ENCODE measurements around the gene GABRB2.
"Not testable (repeated sequence)": the region's sequence is repeated elsewhere in the genome, so short reads cannot be mapped to it uniquely, and the experiment has no call there.

The GABRB2 gene

GRCh38 chr5:161299053-161299452 is 247.5 kb downstream of the GABRB2 start:
- Histone ChIP-seq H3K27me3 (ENCODE audit: low read depth, low read length) (no peaks in the 10 kb centered on the region), H3K9me3 (ENCODE audit: control insufficient read depth in 1 of 2, low read length in 2 of 2) (no peaks in the 10 kb centered on the region), H3K4me1 (ENCODE audit: control insufficient read depth in 1 of 2, insufficient read depth in 2 of 2, low read length in 2 of 2) (no peaks in the 10 kb centered on the region), H3K4me3 (ENCODE audit: low read depth in 1 of 2, low read length in 2 of 2) (no peak overlapping the region), H3K27ac (ENCODE audit: low read length) (no peak overlapping the region), H3K36me3 (ENCODE audit: control insufficient read depth in 1 of 2, insufficient read depth in 2 of 2, low read length in 2 of 2) (no peaks in the 10 kb centered on the region)

GRCh38 chr5:161297388-161297787 is 249.1 kb downstream of the GABRB2 start:
- not testable (repeated sequence) for H3K9me3 ChIP-seq (ENCODE audit: control insufficient read depth in 1 of 2, low read length in 2 of 2); H3K4me1 ChIP-seq (ENCODE audit: control insufficient read depth in 1 of 2, insufficient read depth in 2 of 2, low read length in 2 of 2); H3K27me3 ChIP-seq (ENCODE audit: low read depth, low read length); H3K27ac ChIP-seq (ENCODE audit: low read length); H3K4me3 ChIP-seq (ENCODE audit: low read depth in 1 of 2, low read length in 2 of 2); H3K36me3 ChIP-seq (ENCODE audit: control insufficient read depth in 1 of 2, insufficient read depth in 2 of 2, low read length in 2 of 2)

- H3K27me3 ChIP-seq (ENCODE audit: low read depth, low read length): no peaks in the 10 kb centered on the region
- H3K9me3 ChIP-seq (ENCODE audit: control insufficient read depth in 1 of 2, low read length in 2 of 2): no peaks in the 10 kb centered on the region
- no peaks in the 10 kb centered on the region for H3K36me3 ChIP-seq (ENCODE audit: control insufficient read depth in 1 of 2, insufficient read depth in 2 of 2, low read length in 2 of 2)
- H3K4me1 ChIP-seq (ENCODE audit: control insufficient read depth in 1 of 2, insufficient read depth in 2 of 2, low read length in 2 of 2): no peaks in the 10 kb centered on the region
- H3K4me3 ChIP-seq (ENCODE audit: low read depth in 1 of 2, low read length in 2 of 2): no peak overlapping the region
- H3K27ac ChIP-seq (ENCODE audit: low read length): no peak overlapping the region
Measured at GRCh38 chr5:161295721-161296250, 250.7 kb downstream of the GABRB2 start.

GRCh38 chr5:161288071-161288470 is 258.5 kb downstream of the GABRB2 start:
- no peaks in the 10 kb centered on the region for H3K36me3 ChIP-seq (ENCODE audit: control insufficient read depth in 1 of 2, insufficient read depth in 2 of 2, low read length in 2 of 2)

GRCh38 chr5:161287436-161287835 is 259.1 kb downstream of the GABRB2 start:
- no peak overlapping the region for H3K4me3 ChIP-seq (ENCODE audit: low read depth in 1 of 2, low read length in 2 of 2)
- no peaks in the 10 kb centered on the region for H3K36me3 ChIP-seq (ENCODE audit: control insufficient read depth in 1 of 2, insufficient read depth in 2 of 2, low read length in 2 of 2)
- H3K27me3 ChIP-seq (ENCODE audit: low read depth, low read length): no peaks in the 10 kb centered on the region
- no peaks in the 10 kb centered on the region for H3K9me3 ChIP-seq (ENCODE audit: control insufficient read depth in 1 of 2, low read length in 2 of 2)
- H3K4me1 ChIP-seq (ENCODE audit: control insufficient read depth in 1 of 2, insufficient read depth in 2 of 2, low read length in 2 of 2): no peaks in the 10 kb centered on the region
- H3K27ac ChIP-seq (ENCODE audit: low read length): no peak overlapping the region

More at GRCh38 chr5:161288071-161288470, 258.5 kb downstream of the GABRB2 start:
- no peak overlapping the region for H3K27ac ChIP-seq (ENCODE audit: low read length)
- H3K4me1 ChIP-seq (ENCODE audit: control insufficient read depth in 1 of 2, insufficient read depth in 2 of 2, low read length in 2 of 2): no peaks in the 10 kb centered on the region
- no peaks in the 10 kb centered on the region for H3K27me3 ChIP-seq (ENCODE audit: low read depth, low read length)
- no peak overlapping the region for H3K4me3 ChIP-seq (ENCODE audit: low read depth in 1 of 2, low read length in 2 of 2)
- no peaks in the 10 kb centered on the region for H3K9me3 ChIP-seq (ENCODE audit: control insufficient read depth in 1 of 2, low read length in 2 of 2)

- H3K4me3 ChIP-seq (ENCODE audit: low read depth in 1 of 2, low read length in 2 of 2): no peak overlapping the region
Measured at GRCh38 chr5:161286066-161286655, 260.4 kb downstream of the GABRB2 start.

GRCh38 chr5:161284445-161284844 is 262.1 kb downstream of the GABRB2 start:
- Histone ChIP-seq H3K27ac (ENCODE audit: low read length) (no peak overlapping the region), H3K36me3 (ENCODE audit: control insufficient read depth in 1 of 2, insufficient read depth in 2 of 2, low read length in 2 of 2) (no peaks in the 10 kb centered on the region), H3K9me3 (ENCODE audit: control insufficient read depth in 1 of 2, low read length in 2 of 2) (no peaks in the 10 kb centered on the region), H3K4me3 (ENCODE audit: low read depth in 1 of 2, low read length in 2 of 2) (no peak overlapping the region), H3K4me1 (ENCODE audit: control insufficient read depth in 1 of 2, insufficient read depth in 2 of 2, low read length in 2 of 2) (no peaks in the 10 kb centered on the region), H3K27me3 (ENCODE audit: low read depth, low read length) (no peaks in the 10 kb centered on the region)

More at GRCh38 chr5:161286066-161286655, 260.4 kb downstream of the GABRB2 start:
- Histone ChIP-seq H3K4me1 (ENCODE audit: control insufficient read depth in 1 of 2, insufficient read depth in 2 of 2, low read length in 2 of 2) (no peaks in the 10 kb centered on the region), H3K9me3 (ENCODE audit: control insufficient read depth in 1 of 2, low read length in 2 of 2) (no peaks in the 10 kb centered on the region), H3K27ac (ENCODE audit: low read length) (no peak overlapping the region), H3K27me3 (ENCODE audit: low read depth, low read length) (no peaks in the 10 kb centered on the region), H3K36me3 (ENCODE audit: control insufficient read depth in 1 of 2, insufficient read depth in 2 of 2, low read length in 2 of 2) (no peaks in the 10 kb centered on the region)

- no peaks in the 10 kb centered on the region for H3K4me1 ChIP-seq (ENCODE audit: control insufficient read depth in 1 of 2, insufficient read depth in 2 of 2, low read length in 2 of 2)
- H3K9me3 ChIP-seq (ENCODE audit: control insufficient read depth in 1 of 2, low read length in 2 of 2): no peaks in the 10 kb centered on the region
- H3K4me3 ChIP-seq (ENCODE audit: low read depth in 1 of 2, low read length in 2 of 2): no peak overlapping the region
Measured at GRCh38 chr5:161283296-161283695, 263.2 kb downstream of the GABRB2 start.

GRCh38 chr5:161278739-161279660 is 267.5 kb downstream of the GABRB2 start:
- H3K36me3 ChIP-seq (ENCODE audit: control insufficient read depth in 1 of 2, insufficient read depth in 2 of 2, low read length in 2 of 2): no peaks in the 10 kb centered on the region
- H3K4me1 ChIP-seq (ENCODE audit: control insufficient read depth in 1 of 2, insufficient read depth in 2 of 2, low read length in 2 of 2): no peaks in the 10 kb centered on the region

More at GRCh38 chr5:161283296-161283695, 263.2 kb downstream of the GABRB2 start:
- H3K27ac ChIP-seq (ENCODE audit: low read length): no peak overlapping the region
- no peaks in the 10 kb centered on the region for H3K27me3 ChIP-seq (ENCODE audit: low read depth, low read length)
- no peaks in the 10 kb centered on the region for H3K36me3 ChIP-seq (ENCODE audit: control insufficient read depth in 1 of 2, insufficient read depth in 2 of 2, low read length in 2 of 2)

GRCh38 chr5:161277011-161277410 is 269.5 kb downstream of the GABRB2 start:
- no peak overlapping the region for H3K27ac ChIP-seq (ENCODE audit: low read length)
- H3K36me3 ChIP-seq (ENCODE audit: control insufficient read depth in 1 of 2, insufficient read depth in 2 of 2, low read length in 2 of 2): no peaks in the 10 kb centered on the region
- no peak overlapping the region for H3K4me3 ChIP-seq (ENCODE audit: low read depth in 1 of 2, low read length in 2 of 2)
- no peaks in the 10 kb centered on the region for H3K4me1 ChIP-seq (ENCODE audit: control insufficient read depth in 1 of 2, insufficient read depth in 2 of 2, low read length in 2 of 2)
- no peaks in the 10 kb centered on the region for H3K9me3 ChIP-seq (ENCODE audit: control insufficient read depth in 1 of 2, low read length in 2 of 2)
- no peaks in the 10 kb centered on the region for H3K27me3 ChIP-seq (ENCODE audit: low read depth, low read length)

More at GRCh38 chr5:161278739-161279660, 267.5 kb downstream of the GABRB2 start:
- H3K27ac ChIP-seq (ENCODE audit: low read length): no peak overlapping the region
- H3K27me3 ChIP-seq (ENCODE audit: low read depth, low read length): no peaks in the 10 kb centered on the region
- no peaks in the 10 kb centered on the region for H3K9me3 ChIP-seq (ENCODE audit: control insufficient read depth in 1 of 2, low read length in 2 of 2)
- no peak overlapping the region for H3K4me3 ChIP-seq (ENCODE audit: low read depth in 1 of 2, low read length in 2 of 2)

- H3K27ac ChIP-seq (ENCODE audit: low read length): no peak overlapping the region
- no peaks in the 10 kb centered on the region for H3K36me3 ChIP-seq (ENCODE audit: control insufficient read depth in 1 of 2, insufficient read depth in 2 of 2, low read length in 2 of 2)
- no peaks in the 10 kb centered on the region for H3K27me3 ChIP-seq (ENCODE audit: low read depth, low read length)
- H3K4me3 ChIP-seq (ENCODE audit: low read depth in 1 of 2, low read length in 2 of 2): no peak overlapping the region
- H3K9me3 ChIP-seq (ENCODE audit: control insufficient read depth in 1 of 2, low read length in 2 of 2): no peaks in the 10 kb centered on the region
- H3K4me1 ChIP-seq (ENCODE audit: control insufficient read depth in 1 of 2, insufficient read depth in 2 of 2, low read length in 2 of 2): no peaks in the 10 kb centered on the region
Measured at GRCh38 chr5:161274951-161275350, 271.6 kb downstream of the GABRB2 start.

All from muscle layer of duodenum (tissue), 2 donors.